Transverse colon (tissue), 4 donors: ENCODE results near the gene FAM219A. TPM values are rescaled to one million over a fixed set of nuclear protein-coding genes. Genes with fewer than 3 reads are reported as not detected.
A peak's percentile ranks its signal among the peaks of the same experiment; 100 is the strongest.

Source experiments
- DNase-seq: peaks from one replicate; pipeline ENCODE4 v3.0.0-alpha.2; 2019
- H3K27ac ChIP-seq, 4 donors: fragments of 200-600 bp; sonication (generic); 2 replicates each; pipeline ENCODE4 v1.5.1; 2016 to 2018; ENCODE audit warnings: inconsistent platforms in 4 of 4
- H3K27me3 ChIP-seq: fragments of 200-600 bp; sonication (generic); 2 replicates; pipeline ENCODE4 v1.5.1; 2017; ENCODE audit warnings: inconsistent platforms
- H3K36me3 ChIP-seq, 4 donors: fragments of 200-600 bp; sonication (generic); 2 replicates each; pipeline ENCODE4 v1.5.1; 2017 to 2019; ENCODE audit warnings: inconsistent platforms in 4 of 4
- H3K4me1 ChIP-seq, 4 donors: fragments of 200-600 bp; sonication (generic); 2 replicates each; pipeline ENCODE4 v1.5.1; 2017 to 2020; ENCODE audit warnings: inconsistent platforms in 4 of 4
- H3K4me3 ChIP-seq, 4 donors: fragments of 200-600 bp; sonication (generic); 1 replicate in 1 of 4; 2 replicates in 3 of 4; pipeline versions ENCODE4 v1.5.1 to v1.6.1; 2017 to 2019; ENCODE audit warnings: inconsistent platforms in 4 of 4
- H3K9me3 ChIP-seq, 2 donors: fragments of 200-600 bp; sonication (generic); 2 replicates each; pipeline ENCODE4 v1.5.1; 2017 to 2019; ENCODE audit warnings: inconsistent platforms in 2 of 2
- EP300 ChIP-seq: sonication (generic); formaldehyde crosslinking; IDR thresholded peaks from one replicate; pipeline ENCODE4 v1.6.1; 2017; ENCODE audit warnings: antibody characterized with exemption, low read depth
- POLR2A ChIP-seq: fragments of 450-650 bp; IDR thresholded peaks from one replicate; pipeline ENCODE4 v1.6.1; 2016; ENCODE audit warnings: antibody characterized with exemption, mild to moderate bottlenecking, moderate library complexity
- POLR2AphosphoS5 ChIP-seq, 3 donors: sonication (generic); formaldehyde crosslinking; IDR thresholded peaks; one replicate each; pipeline ENCODE4 v1.6.1; 2016; ENCODE audit warnings: antibody characterized with exemption in 3 of 3
- WGBS, 2 donors: methylation state at CpG; one replicate each; pipeline ENCODE4 v1.1.5; 2018; ENCODE audit warnings: low coverage in 1 of 2; 5-methylcytosine and 5-hydroxymethylcytosine counted together
- in situ Hi-C, 4 donors: fragments of 200-750 bp; cut with MboI; loops; one replicate each; pipeline versions ENCODE4 v1.15.0 to v1.15.1; 2017; ENCODE audit warnings: low sequenced_read_pairs in 3 of 4, low pct_ligation_motif_present in 1 of 4, low pct_unique_long_range_greater_than_20kb in 1 of 4
- intact Hi-C: fragments of 100-400 bp; cut with DNase I; formaldehyde crosslinking; loops from one replicate; pipeline ENCODE4 v1.15.1; 2023; ENCODE audit warnings: low total_unique reads
- total RNA-seq, 4 donors: library from RNA; depleted of rRNA; stranded (reverse); fragments of >200 nt; gene quantifications; one replicate each; pipeline ENCODE4 v1.1.0, GENCODE V29; 2016
- TF ChIP-seq, protein P1 (sequence below), 5 experiments: fragments of 200-600 bp in 3 of 5; fragments of 450-650 bp in 2 of 5; sonication (generic) in 3 of 5; IDR thresholded peaks; 1 replicate in 2 of 5; 2 replicates in 3 of 5; pipeline ENCODE4 v1.5.1; 2016 to 2017; ENCODE audit warnings: antibody characterized with exemption in 5 of 5, inconsistent platforms in 3 of 5, mild to moderate bottlenecking in 2 of 5, moderate library complexity in 1 of 5

FAM219A gene
- total RNA-seq, 4 donors from 2014 or later, result 3.7 to 15.3 (median 8.0) TPM

DNA sequence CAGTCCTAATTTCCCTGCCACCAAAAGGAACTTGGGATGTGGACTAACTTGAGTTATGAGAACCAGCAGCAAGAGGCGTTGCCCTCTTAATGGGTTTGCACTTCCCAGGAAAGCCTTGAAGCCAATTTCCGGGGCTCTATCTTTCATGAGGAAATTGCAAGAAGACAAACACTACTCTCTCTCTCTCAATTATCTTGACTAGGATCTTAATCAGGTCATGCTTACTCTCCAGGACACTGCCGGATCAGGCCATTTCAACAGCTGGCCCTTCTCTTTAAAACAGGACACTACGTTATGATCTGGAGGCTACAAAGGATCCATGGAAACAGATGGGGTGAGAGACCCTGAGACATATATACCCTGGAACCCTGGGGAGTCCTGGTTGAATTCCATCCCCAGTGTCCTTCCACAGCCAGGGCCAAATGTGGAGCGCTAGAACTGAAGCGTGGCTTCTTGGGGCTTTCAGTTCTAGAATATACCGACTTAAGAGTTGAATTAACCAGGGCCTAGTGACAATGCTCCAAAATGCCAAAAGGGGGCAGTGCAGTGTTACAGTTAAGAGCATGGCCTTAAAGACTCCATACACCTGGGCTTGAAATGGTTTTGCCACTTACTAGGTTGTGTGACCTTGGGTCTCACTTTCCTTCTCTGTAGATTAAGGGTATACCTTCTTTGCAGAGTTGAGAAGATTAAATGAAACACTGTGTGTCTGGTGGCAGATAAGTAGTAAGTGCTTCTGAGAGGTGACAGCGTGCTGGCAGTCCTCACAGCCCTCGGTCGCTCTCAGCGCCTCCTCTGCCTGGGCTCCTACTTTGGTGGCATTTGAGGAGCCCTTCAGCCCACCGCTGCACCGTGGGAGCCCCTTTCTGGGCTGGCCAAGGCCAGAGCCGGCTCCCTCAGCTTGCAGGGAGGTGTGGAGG, 21.1 kb downstream of the FAM219A start:
- intact Hi-C loops (no loop called here), in situ Hi-C loops (loop anchor here in 1 of 4 donors (5.0 kb wide), 1 partner anchor 65 kb away; no protein-coding TSS in a partner anchor)
- Histone ChIP-seq H3K4me3 (no peak overlapping the region), H3K27ac (no peak overlapping the region), H3K36me3 (no peaks in the 10 kb centered on the region), H3K4me1 (peaks cover 0 to 7% (median 2%) of the 10 kb centered on the region in 4 donors), H3K27me3 (no peaks in the 10 kb centered on the region), H3K9me3 (no peaks in the 10 kb centered on the region)
- WGBS, 2 donors, result 69 to 83% methylated on average over 5 to 14 of the region's 14 CpGs
- DNase-seq, result peak; percentile 62
- TF ChIP-seq EP300 (no peak), POLR2AphosphoS5 (IDR thresholded peaks at IDR 0.05) (no peak), POLR2A (no peak)
- TF ChIP-seq, protein P1, sequence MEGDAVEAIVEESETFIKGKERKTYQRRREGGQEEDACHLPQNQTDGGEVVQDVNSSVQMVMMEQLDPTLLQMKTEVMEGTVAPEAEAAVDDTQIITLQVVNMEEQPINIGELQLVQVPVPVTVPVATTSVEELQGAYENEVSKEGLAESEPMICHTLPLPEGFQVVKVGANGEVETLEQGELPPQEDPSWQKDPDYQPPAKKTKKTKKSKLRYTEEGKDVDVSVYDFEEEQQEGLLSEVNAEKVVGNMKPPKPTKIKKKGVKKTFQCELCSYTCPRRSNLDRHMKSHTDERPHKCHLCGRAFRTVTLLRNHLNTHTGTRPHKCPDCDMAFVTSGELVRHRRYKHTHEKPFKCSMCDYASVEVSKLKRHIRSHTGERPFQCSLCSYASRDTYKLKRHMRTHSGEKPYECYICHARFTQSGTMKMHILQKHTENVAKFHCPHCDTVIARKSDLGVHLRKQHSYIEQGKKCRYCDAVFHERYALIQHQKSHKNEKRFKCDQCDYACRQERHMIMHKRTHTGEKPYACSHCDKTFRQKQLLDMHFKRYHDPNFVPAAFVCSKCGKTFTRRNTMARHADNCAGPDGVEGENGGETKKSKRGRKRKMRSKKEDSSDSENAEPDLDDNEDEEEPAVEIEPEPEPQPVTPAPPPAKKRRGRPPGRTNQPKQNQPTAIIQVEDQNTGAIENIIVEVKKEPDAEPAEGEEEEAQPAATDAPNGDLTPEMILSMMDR (IDR thresholded peaks at IDR 0.05), result peak; percentile 68 to 78 (median 77)

DNA sequence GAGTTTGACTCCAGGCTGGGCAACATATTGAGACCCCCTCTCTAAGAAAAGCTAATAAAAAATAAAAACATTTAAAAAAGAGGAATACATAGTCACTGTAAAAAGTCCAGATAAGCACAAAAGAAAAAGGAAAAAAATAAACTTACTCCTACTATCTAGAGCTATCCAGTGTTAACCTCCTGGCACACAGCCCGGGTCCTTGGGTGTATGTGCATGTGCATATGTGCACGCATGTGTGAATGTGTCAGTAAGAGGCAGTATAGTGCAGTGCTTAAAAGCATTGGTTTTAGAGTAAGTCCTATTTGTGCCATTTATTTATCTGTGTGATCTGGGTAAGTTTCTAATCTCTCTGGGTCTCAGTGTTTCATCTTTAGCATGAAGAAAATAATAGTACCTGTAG, 26.7 kb downstream of the FAM219A start:
- Histone ChIP-seq H3K4me3 (no peak overlapping the region), H3K4me1 (peaks cover 0 to 20% (median 2%) of the 10 kb centered on the region in 4 donors), H3K27ac (no peak overlapping the region), H3K9me3 (no peaks in the 10 kb centered on the region), H3K36me3 (no peaks in the 10 kb centered on the region), H3K27me3 (no peaks in the 10 kb centered on the region)
- in situ Hi-C loops, result no loop called here
- TF ChIP-seq EP300 (no peak), POLR2AphosphoS5 (IDR thresholded peaks at IDR 0.05) (no peak), POLR2A (no peak)
- TF ChIP-seq, protein P1 (IDR thresholded peaks at IDR 0.05), result no peak
- 91 to 92% methylated on average over 2 of the region's 2 CpGs for WGBS, 2 donors
- intact Hi-C loops, result no loop called here
- no peak for DNase-seq

DNA sequence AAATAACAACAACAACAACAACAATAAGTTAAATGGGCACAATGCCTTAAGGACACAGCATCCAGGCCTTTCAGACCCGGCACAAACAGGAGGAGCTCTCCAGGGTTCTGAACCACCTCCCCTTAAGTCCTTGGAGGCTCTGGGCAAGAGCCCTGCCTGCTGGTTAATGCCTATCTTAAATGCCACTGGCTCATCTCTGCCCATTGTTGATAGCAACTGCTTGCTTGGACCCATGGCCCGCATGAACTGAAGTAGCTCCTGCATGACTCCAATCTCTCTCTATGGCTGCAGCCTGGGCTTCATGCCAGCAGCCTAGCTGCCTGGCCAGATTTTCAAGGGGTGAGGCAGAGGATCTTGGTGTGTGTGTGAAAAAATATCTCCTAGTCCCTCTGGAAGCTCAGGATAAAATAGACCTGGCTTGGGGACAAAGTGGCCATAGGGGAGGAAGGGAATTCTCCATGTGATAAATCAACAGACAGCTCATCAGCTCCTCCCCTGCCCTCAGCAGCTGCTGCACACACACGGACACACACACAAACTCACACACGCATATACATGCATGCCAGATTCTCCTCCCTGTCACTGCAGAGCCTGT, 27.4 kb downstream of the FAM219A start:
- H3K4me1 ChIP-seq, result peaks cover 0 to 20% (median 2%) of the 10 kb centered on the region in 4 donors
- no peak overlapping the region for H3K27ac ChIP-seq
- 25 to 33% methylated on average over 2 to 4 of the region's 4 CpGs for WGBS, 2 donors
- intact Hi-C loops (no loop called here), in situ Hi-C loops (no loop called here)
- H3K4me3 ChIP-seq, result no peak overlapping the region
- no peaks in the 10 kb centered on the region for H3K36me3 ChIP-seq
- TF ChIP-seq, protein P1 (IDR thresholded peaks at IDR 0.05), result no peak
- TF ChIP-seq POLR2AphosphoS5 (IDR thresholded peaks at IDR 0.05) (no peak), EP300 (no peak), POLR2A (no peak)
- peak; percentile 17 for DNase-seq
- H3K9me3 ChIP-seq, result no peaks in the 10 kb centered on the region
- H3K27me3 ChIP-seq, result no peaks in the 10 kb centered on the region

DNA sequence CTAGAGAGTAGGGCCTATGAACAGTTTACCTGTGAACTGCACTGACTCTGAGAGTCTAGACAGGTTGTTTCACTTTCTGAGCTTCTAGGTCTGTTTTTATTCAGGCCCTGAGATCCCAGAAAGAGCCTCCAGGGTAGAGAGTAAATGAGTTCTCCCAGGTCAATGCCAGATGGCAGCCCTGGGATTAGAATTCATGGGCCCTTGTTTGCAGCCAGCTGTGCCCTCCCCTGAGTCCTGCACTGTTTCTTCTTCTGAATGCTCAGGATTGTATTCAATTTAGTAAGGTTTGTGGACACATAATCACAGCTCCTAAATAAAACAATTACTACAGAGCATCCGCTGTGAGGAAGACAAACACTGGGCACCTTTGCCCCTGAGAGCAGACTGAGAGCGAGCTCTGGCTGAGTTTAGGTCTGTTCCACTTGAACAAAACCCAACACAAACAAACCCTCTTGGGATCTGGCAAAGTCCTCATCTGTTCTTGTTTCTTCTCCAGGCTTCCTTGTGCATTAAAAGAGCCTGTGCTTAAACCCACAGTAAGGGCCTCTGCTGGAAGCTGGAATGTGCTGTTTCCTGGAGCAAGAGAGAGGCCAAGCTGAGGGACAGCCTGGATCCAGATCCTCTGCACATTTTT, 29.9 kb downstream of the FAM219A start:
- no peaks in the 10 kb centered on the region for H3K9me3 ChIP-seq
- no peak overlapping the region for H3K27ac ChIP-seq
- WGBS, 2 donors, result 38 to 47% methylated on average over 2 of the region's 2 CpGs
- no peaks in the 10 kb centered on the region for H3K27me3 ChIP-seq
- H3K4me3 ChIP-seq, result no peak overlapping the region
- in situ Hi-C loops (no loop called here), intact Hi-C loops (no loop called here)
- no peaks in the 10 kb centered on the region for H3K36me3 ChIP-seq
- TF ChIP-seq, protein P1 (IDR thresholded peaks at IDR 0.05), result no peak
- TF ChIP-seq POLR2A (no peak), EP300 (no peak), POLR2AphosphoS5 (IDR thresholded peaks at IDR 0.05) (no peak)
- no peak for DNase-seq
- peaks cover 0 to 20% (median 2%) of the 10 kb centered on the region in 4 donors for H3K4me1 ChIP-seq
